ENCODE data around the gene STPG3. TPM values are rescaled to one million over a fixed set of nuclear protein-coding genes. Genes with fewer than 3 reads are reported as not detected.

Gene STPG3
- polyA plus RNA-seq, 3 donors from 2014 or later = not detected

DNA sequence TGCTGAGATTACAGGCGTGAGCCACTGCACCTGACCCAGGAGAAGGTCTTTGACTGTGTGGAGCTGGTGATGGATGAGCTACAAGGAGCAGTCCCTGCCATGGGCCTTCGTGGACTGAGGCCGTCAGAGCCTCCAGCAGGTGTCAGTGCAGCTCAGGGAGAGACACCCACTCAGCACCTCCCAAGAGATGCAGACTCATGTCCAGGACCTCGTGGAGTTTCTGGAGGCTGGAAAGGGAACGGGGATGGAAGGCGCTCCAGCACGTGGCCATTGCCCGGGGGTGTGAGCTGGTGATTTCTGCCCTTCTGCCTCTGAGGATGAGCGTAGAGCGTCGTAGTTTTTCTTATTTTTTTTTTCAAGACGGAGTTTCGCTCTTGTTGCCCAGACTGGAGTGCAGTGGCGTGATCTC lies 35.9 kb downstream of the STPG3 start:
- no peaks in the 10 kb centered on the region for H3K9me3 Mint-ChIP-seq
- H3K27ac Mint-ChIP-seq = peak overlapping the region in 1 of 6 donors; percentile 55
- no peak for DNase-seq
- H3K4me1 Mint-ChIP-seq = peaks cover 5 to 6% of the 10 kb centered on the region in 2 donors
- no peak overlapping the region for H3K4me3 Mint-ChIP-seq
- H3K27me3 Mint-ChIP-seq (ENCODE audit: low read depth in 3 of 3) = peaks cover 0 to 2% (median 0%) of the 10 kb centered on the region in 3 donors
- peaks cover 4 to 5% (median 4%) of the 10 kb centered on the region in 3 donors for H3K36me3 Mint-ChIP-seq

DNA sequence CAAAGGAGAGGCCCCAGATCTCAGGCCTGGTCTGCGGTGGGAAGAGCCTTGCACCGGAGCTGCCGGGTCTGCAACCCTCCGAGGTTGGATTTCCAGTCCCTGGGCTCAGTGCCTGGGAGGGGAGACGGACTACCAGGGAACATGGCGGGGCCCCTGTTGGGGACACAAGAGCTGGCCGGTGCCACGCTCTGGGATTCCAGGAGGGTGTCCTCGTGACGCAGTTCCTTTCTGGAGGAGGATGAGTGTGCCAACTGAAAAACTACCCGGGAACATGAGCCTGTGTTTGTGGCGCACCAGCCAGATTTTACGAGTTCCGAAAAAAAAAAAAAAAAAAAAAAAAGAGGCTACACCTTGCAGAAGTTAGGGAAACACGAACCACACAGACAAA lies 42.0 kb downstream of the STPG3 start:
- H3K4me1 Mint-ChIP-seq = peaks cover 7 to 14% of the 10 kb centered on the region in 2 donors
- peaks cover 12 to 13% (median 13%) of the 10 kb centered on the region in 3 donors for H3K27me3 Mint-ChIP-seq (ENCODE audit: low read depth in 3 of 3)
- no peaks in the 10 kb centered on the region for H3K9me3 Mint-ChIP-seq
- no peak for DNase-seq
- no peak overlapping the region for H3K4me3 Mint-ChIP-seq
- no peak overlapping the region for H3K27ac Mint-ChIP-seq
- H3K36me3 Mint-ChIP-seq = no peaks in the 10 kb centered on the region

DNA sequence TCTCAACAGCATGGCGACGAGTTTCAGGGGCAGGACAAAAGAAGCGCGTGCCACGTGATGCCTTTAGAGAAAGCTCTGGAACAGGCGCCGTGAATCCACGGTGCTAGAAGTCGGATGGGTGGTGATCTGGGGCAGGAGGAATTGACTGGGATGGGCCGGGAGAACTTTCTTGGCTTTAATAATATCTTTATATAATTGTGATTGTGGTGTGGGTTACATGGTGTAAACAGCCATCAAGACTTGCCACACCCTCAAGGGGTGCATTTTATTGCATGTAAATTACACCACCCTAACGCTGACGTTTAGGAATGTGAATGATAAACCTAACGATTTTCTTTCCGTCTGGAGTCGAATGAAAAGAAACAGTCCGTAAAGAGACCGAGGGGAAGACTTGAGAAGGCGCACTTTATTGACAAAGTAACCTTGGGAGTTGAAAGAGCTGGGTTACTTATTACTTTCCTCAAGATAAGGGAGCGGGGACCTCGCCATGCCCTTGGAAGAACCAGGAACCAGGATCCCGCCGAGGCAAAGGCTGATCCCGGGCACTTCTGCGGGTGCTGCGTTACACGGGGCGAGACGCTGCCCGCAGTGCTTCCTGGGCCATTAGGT lies 42.5 kb downstream of the STPG3 start:
- Mint-ChIP-seq H3K36me3 (no peaks in the 10 kb centered on the region), H3K27ac (no peak overlapping the region), H3K9me3 (no peaks in the 10 kb centered on the region), H3K27me3 (ENCODE audit: low read depth in 3 of 3) (peaks cover 12 to 13% (median 13%) of the 10 kb centered on the region in 3 donors), H3K4me1 (peaks cover 7 to 14% of the 10 kb centered on the region in 2 donors), H3K4me3 (peak overlapping the region in 2 of 5 donors; percentile 36 to 55)
- DNase-seq = no peak

DNA sequence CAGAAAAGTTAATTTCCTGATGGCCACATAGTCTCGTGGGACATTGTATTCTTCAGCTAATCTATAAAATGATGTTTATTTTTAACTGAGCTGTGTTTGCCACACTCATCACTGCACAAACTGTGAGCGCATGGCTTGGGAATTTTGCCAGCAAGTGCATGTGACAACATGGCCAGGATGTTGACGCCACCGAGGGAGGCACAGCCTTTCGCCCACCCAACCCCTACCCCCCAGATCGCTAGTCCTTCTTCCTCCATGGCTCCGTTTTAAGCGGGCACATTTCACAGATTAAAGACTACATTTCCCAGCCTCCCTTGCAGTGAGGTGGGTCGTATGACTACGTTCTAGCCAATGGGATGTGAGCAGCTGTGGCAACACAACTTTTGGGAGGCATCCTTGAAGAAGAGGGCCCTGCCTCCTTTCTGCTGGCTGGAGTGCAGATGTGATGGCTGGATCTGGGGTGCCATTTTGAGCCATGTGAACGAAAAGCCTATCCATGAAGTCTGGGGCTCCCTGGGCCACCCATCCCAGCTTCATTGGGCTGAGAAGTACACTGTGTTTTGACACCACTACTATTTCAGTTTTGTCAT lies 43.1 kb downstream of the STPG3 start:
- Mint-ChIP-seq H3K27ac (no peak overlapping the region), H3K27me3 (ENCODE audit: low read depth in 3 of 3) (peaks cover 12 to 16% (median 13%) of the 10 kb centered on the region in 3 donors), H3K4me1 (peaks cover 7 to 14% of the 10 kb centered on the region in 2 donors), H3K9me3 (no peaks in the 10 kb centered on the region), H3K36me3 (no peaks in the 10 kb centered on the region), H3K4me3 (peak overlapping the region; percentile 50 to 59 (median 55))
- no peak for DNase-seq

DNA sequence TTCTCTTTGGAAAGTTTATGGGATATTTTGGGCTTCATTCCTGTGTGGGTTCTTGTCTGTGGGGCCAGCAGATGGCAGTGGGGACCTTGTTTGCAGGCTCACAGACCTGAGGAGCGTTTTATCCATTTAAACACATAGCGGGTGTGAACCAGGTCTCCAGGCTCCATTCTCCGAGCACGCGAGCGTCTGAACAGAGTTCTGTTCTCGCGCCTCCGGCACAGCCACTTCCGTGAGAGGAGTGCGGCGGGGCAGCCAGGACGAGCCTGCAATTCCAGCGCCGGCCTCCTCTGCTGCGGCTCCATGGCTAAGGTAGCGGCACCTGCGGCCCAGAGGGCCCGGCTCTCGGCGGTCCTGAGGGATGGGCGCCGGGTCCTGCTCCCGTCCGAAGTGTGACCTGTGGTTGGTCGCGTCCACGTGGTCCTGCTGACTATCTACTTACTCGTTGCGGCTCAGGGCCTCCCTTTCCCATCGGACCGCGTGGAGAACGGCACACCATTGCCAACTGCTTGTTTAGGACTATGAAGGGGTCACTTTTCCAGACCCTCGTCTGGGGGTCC lies 43.7 kb downstream of the STPG3 start:
- peaks cover 12 to 18% (median 13%) of the 10 kb centered on the region in 3 donors for H3K27me3 Mint-ChIP-seq (ENCODE audit: low read depth in 3 of 3)
- H3K36me3 Mint-ChIP-seq = no peaks in the 10 kb centered on the region
- H3K4me3 Mint-ChIP-seq = peak overlapping the region; percentile 50 to 59 (median 55)
- no peak for DNase-seq
- peaks cover 8 to 14% of the 10 kb centered on the region in 2 donors for H3K4me1 Mint-ChIP-seq
- no peak overlapping the region for H3K27ac Mint-ChIP-seq
- H3K9me3 Mint-ChIP-seq = no peaks in the 10 kb centered on the region

DNA sequence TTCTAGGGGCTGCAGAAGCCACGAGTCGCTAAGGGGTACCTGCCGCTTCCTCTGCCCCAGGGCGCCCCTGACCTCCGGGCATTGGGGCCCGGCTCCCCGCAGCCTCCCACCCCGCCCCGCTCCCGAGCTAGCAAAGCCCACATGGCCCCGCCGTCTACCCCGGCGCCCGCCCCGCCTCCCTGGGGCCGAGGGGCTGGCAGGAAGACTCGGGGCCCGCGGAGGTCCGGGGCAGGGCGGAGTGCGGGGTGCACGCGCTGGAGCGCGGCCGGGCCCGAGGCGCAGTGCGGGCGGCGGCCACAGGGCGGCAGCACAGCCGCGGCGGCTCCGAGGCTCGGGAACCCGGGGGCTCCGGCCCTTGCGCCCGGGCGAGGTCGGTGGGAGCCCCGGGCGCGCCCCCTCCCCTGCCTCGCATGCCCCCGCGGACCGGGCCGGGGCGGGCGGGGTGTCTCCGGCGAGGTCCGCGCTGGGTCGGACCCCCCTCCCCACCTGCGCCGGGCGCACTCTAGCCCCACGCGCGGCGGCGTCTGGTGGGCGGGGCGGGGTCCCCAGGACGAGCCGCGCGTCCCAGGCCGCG lies 44.2 kb downstream of the STPG3 start:
- peak; percentile 55 to 65 (median 63) for DNase-seq
- H3K27me3 Mint-ChIP-seq (ENCODE audit: low read depth in 3 of 3) = peaks cover 12 to 18% (median 13%) of the 10 kb centered on the region in 3 donors
- no peak overlapping the region for H3K27ac Mint-ChIP-seq
- H3K36me3 Mint-ChIP-seq = no peaks in the 10 kb centered on the region
- no peaks in the 10 kb centered on the region for H3K9me3 Mint-ChIP-seq
- H3K4me3 Mint-ChIP-seq = peak overlapping the region; percentile 21 to 59 (median 55)
- peaks cover 11 to 14% of the 10 kb centered on the region in 2 donors for H3K4me1 Mint-ChIP-seq

DNA sequence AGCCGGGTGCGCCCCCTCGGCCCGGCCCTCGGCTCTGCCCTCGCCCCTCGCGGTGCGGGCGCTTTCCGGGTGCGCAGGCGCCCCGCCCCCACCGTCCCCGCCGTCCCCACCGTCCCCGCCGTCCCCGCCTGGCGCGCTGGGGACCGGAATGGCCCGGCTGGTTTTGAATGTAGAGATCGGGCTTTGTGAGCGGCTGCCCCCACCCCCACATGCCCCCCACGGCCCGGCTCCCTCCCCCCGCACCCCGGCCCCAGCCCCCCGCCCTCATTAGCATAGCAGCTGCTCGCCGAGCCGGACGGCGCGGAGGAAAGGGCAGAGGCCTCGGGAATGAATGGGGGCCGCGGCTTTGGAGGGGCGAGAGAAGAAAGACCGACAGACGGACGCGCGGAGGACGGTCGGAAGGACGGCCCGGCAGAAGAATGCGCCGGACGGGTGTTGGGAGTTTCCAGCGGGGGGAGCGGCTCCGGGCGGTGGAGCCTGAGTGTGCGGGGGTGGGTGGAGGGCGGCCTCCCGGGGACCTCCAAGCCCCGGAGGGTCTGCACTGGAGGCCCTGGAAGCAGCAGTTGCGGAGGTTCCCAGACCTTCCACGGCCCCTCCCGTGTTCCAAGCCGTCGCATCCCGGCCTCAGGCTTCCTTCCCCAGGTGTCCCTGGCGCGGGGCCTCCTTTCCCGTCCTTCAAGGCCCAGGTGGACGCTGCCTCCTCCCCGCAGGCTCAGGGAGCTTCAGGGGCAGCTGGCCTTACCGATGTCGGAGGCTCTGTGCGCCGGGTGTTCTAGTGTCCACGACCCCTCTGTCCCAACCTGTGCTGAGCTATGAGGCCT lies 45.0 kb downstream of the STPG3 start:
- H3K27me3 Mint-ChIP-seq (ENCODE audit: low read depth in 3 of 3) = peaks cover 13 to 21% (median 13%) of the 10 kb centered on the region in 3 donors
- peak overlapping the region in 1 of 6 donors; percentile 45 for H3K27ac Mint-ChIP-seq
- H3K36me3 Mint-ChIP-seq = no peaks in the 10 kb centered on the region
- DNase-seq = no peak
- H3K4me3 Mint-ChIP-seq = peak overlapping the region; percentile 69 to 79 (median 76)
- H3K4me1 Mint-ChIP-seq = peaks cover 15 to 20% of the 10 kb centered on the region in 2 donors
- H3K9me3 Mint-ChIP-seq = no peaks in the 10 kb centered on the region

DNA sequence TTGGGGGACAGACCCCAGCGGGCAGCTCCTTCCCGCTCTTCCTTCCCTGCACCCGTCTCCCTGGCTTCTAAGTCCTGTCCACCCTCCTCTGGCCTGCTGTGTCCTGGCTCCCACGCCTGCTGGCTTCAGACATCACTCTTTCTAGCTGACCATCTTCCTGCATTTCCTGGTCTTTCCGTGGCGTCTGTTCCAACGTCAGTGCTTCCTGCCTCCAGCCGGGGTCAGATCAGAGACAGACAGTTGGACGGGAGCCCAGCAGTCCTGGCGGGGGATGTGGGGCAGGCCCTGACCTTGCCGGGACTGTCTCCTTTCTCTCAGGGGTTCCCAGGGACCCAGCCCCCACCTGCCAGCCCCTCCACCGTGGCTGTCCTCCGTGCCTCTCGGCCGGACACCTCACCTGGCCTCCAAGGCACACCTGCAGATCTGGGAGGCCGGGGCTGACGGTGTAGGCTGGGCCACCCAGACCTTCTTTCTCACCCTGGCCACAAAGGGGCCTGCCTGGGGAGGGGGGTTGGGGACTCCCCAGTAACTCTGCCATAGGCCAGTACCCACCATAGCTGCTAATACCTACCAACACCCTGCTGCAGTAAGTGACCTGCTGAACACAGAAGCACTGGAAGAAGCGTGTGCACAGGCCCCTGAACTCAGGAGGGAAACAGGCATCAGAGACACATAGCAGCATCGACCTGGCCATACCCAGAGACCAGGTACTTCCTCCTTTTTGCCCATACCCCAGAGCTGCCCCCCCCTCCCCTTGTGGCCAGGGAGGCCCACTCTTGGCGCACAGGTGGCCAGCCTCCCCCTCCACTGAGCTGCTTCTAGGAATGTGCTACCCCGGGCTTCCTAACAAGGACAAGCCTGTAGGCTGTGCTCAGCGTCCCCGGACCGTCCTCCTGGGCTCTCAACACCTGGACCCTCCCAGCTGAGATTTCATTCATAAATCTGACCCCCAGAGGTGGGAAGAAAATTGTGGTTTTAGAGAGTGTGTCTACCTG lies 45.9 kb downstream of the STPG3 start:
- Mint-ChIP-seq H3K4me1 (peaks cover 17 to 20% of the 10 kb centered on the region in 2 donors), H3K4me3 (peak overlapping the region; percentile 69 to 79 (median 76)), H3K9me3 (no peaks in the 10 kb centered on the region), H3K27me3 (ENCODE audit: low read depth in 3 of 3) (peaks cover 13 to 21% (median 13%) of the 10 kb centered on the region in 3 donors), H3K36me3 (no peaks in the 10 kb centered on the region), H3K27ac (peak overlapping the region in 1 of 6 donors; percentile 45)
- no peak for DNase-seq

DNA sequence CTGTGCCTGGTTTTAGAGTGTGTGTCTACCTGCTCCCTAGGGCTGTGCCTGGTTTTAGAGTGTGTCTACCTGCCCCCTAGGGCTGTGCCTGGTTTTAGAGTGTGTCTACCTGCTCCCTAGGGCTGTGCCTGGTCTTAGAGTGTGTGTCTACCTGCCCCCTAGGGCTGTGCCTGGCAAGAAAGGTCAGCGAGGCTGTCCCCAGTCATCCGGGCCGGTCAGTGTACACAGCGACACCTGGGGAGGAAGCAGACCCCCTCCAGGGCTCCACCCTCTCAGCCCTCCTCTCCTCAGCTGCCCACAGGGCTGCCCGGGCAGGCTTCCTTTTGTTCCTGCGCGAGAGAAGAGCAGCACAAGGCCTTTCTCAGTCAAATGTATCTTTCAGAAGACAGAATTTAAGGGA lies 46.9 kb downstream of the STPG3 start:
- H3K36me3 Mint-ChIP-seq = no peaks in the 10 kb centered on the region
- no peak for DNase-seq
- no peak overlapping the region for H3K27ac Mint-ChIP-seq
- no peak overlapping the region for H3K4me3 Mint-ChIP-seq
- H3K27me3 Mint-ChIP-seq (ENCODE audit: low read depth in 3 of 3) = peaks cover 11 to 18% (median 13%) of the 10 kb centered on the region in 3 donors
- H3K9me3 Mint-ChIP-seq = no peaks in the 10 kb centered on the region
- H3K4me1 Mint-ChIP-seq = peaks cover 17 to 20% of the 10 kb centered on the region in 2 donors

DNA sequence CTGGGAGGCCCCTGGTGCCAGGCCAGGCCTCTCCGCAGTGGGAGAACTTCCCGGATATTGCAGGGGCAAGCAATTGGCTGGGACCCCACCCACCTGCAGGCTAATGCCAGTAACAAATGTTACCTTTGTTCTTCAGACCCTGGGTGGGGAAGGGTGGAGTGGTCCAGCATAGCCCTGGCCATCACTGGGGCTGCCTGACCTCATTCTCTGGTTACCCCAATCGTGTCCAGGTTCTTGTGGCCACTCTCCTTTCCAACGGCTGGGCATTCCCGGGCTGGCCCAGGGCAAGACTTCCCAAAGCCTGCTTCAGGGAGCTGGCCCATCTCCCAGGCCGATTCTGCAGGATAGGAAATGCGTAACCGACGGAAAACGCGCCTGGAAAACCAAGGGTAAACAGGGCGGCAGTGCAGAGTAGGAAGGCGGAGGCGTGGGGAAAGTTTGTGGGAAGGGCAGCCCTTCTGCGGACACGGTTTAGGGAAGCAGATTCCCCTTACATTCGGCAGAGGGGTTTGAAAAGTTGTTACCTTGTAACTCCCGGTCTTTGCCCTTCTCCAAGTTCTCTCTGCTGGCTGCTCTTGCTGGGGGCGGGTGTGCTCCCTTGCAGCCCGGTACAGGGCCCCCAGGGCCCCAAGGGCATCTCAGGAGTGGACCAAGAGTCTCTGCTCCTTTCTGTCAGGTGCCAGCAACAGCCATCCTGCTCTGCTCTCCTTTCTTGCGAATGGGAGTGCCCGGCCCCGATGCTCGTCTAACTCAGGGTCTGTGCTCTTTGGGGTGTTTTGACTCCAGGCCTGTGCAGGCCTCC lies 47.5 kb downstream of the STPG3 start:
- no peak for DNase-seq
- H3K36me3 Mint-ChIP-seq = no peaks in the 10 kb centered on the region
- H3K27me3 Mint-ChIP-seq (ENCODE audit: low read depth in 3 of 3) = peaks cover 9 to 18% (median 13%) of the 10 kb centered on the region in 3 donors
- H3K4me1 Mint-ChIP-seq = peaks cover 17 to 20% of the 10 kb centered on the region in 2 donors
- no peak overlapping the region for H3K27ac Mint-ChIP-seq
- no peak overlapping the region for H3K4me3 Mint-ChIP-seq
- no peaks in the 10 kb centered on the region for H3K9me3 Mint-ChIP-seq

DNA sequence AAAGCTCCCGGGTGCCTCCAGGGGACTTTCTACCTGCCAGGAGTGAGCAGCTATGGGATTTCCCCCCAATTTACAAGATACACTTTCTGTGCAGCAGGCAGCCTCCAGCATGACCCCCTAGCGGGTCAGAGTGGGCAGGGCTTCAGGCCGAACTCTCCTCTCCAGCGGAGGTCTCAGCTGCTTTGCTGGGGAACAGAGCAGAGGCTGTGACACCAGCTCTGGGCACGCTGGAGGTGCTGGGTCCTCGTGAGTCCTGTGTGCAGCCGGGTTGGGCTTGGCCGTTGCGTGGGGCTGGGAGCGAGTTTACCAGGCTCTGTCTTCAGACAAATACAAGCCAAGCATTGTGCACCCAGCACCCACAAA lies 48.1 kb downstream of the STPG3 start:
- no peak for DNase-seq
- peaks cover 17 to 20% of the 10 kb centered on the region in 2 donors for H3K4me1 Mint-ChIP-seq
- no peaks in the 10 kb centered on the region for H3K9me3 Mint-ChIP-seq
- no peak overlapping the region for H3K4me3 Mint-ChIP-seq
- H3K27ac Mint-ChIP-seq = no peak overlapping the region
- H3K27me3 Mint-ChIP-seq (ENCODE audit: low read depth in 3 of 3) = peaks cover 7 to 18% (median 11%) of the 10 kb centered on the region in 3 donors
- no peaks in the 10 kb centered on the region for H3K36me3 Mint-ChIP-seq

DNA sequence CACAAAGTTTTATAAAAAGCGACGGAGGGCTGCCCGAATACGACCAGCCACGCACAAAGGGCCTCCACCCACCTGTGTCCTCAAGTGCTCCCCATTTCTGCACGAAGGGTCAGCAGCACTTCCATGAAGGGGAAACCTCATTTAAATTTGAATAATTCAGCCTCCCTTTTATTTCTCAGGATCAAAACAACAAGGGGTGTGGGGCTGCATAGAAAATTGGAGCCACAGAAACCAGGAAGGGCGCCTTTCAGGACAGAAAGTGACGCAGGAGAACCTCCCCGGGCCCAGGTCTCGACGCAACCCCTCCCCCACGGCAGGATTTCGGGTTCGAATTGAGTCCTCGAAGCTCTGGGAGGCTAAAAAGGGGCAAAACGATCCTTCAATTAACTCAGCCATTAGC lies 48.9 kb downstream of the STPG3 start:
- Mint-ChIP-seq H3K36me3 (no peaks in the 10 kb centered on the region), H3K27ac (no peak overlapping the region), H3K27me3 (ENCODE audit: low read depth in 3 of 3) (peaks cover 7 to 15% (median 8%) of the 10 kb centered on the region in 3 donors), H3K9me3 (no peaks in the 10 kb centered on the region), H3K4me1 (peaks cover 12 to 14% of the 10 kb centered on the region in 2 donors), H3K4me3 (peak overlapping the region in 4 of 5 donors; percentile 33 to 58 (median 40))
- no peak for DNase-seq
